HepG2 (cell line): ENCODE measurements around the gene RABEP2. TPM values are rescaled to one million over a fixed set of nuclear protein-coding genes. Genes with fewer than 3 reads are reported as not detected.
"Not testable (repeated sequence)": the region's sequence is repeated elsewhere in the genome, so short reads cannot be mapped to it uniquely, and the experiment has no call there.

Source experiments
- ATAC-seq: fragments of 200-7000 bp; cut with Tn5 transposase; 3 replicates; pipeline ENCODE4 v1.9.1; 2020; ENCODE audit warnings: mild to moderate bottlenecking, moderate library complexity
- BruUV-seq: library from RNA; stranded (reverse); fragments of 400-500 nt; replicated peaks from 2 replicates; lab custom pipeline; 2021; lab: Mats Ljungman, UMichigan
- CTCF ChIA-PET: fragments of 300-600 bp; formaldehyde crosslinking; extraction: SDS; loops from one replicate; lab custom pipeline; 2021; ENCODE audit warnings: low total read pairs, inconsistent platforms, low intra/inter-chr PET ratio; lab: Yijun Ruan, JAX
- POLR2A ChIA-PET: fragments of 350-600 bp; sonication (Branson Sonifier 250); formaldehyde crosslinking; loops from one replicate; lab custom pipeline; 2020; ENCODE audit warnings: antibody characterized with exemption, inconsistent platforms; lab: Yijun Ruan, JAX
- DNase-seq: peaks from one replicate; pipeline ENCODE4 v3.0.0-alpha.2; 2015; ENCODE audit warnings: low spot score
- FAIRE-seq: peaks from 3 replicates; lab custom pipeline; 2011; peaks lifted over from hg19 to GRCh38; lab: Jason Lieb, UNC
- H2AFZ ChIP-seq: one replicate; pipeline ENCODE4 v1.6.1; 2011; ENCODE audit warnings: low read length, inconsistent platforms
- H3K27ac ChIP-seq: fragments of 300-600 bp; 3 replicates; pipeline ENCODE4 v1.8.0; 2011; ENCODE audit warnings: mixed run types, mild to moderate bottlenecking, mixed read lengths, low read length, inconsistent platforms; ENCODE audit not compliant: insufficient read depth; ENCODE audit errors: extremely low read length
- H3K27me3 ChIP-seq, 2 experiments: fragments of 200-600 bp in 1 of 2; 2 replicates in 1 of 2; 3 replicates in 1 of 2; pipeline versions ENCODE4 v1.6.0 to v1.8.0; 2011; ENCODE audit warnings: low read length in 2 of 2, mild to moderate bottlenecking in 2 of 2, moderate library complexity in 2 of 2, inconsistent platforms in 1 of 2; ENCODE audit not compliant: insufficient read depth in 2 of 2, control insufficient read depth in 1 of 2
- H3K36me3 ChIP-seq, 2 experiments: fragments of 200-600 bp in 1 of 2; replicated peaks in 1 of 2; 2 replicates in 1 of 2; 3 replicates in 1 of 2; pipeline versions ENCODE4 v1.5.1 to v1.8.0; 2011; ENCODE audit warnings: low read length in 2 of 2, inconsistent platforms in 1 of 2; ENCODE audit not compliant: insufficient read depth in 2 of 2, control insufficient read depth in 1 of 2
- H3K4me1 ChIP-seq: 2 replicates; pipeline ENCODE4 v1.5.1; 2012; ENCODE audit warnings: low read length, inconsistent platforms; ENCODE audit not compliant: insufficient read depth
- H3K4me2 ChIP-seq: 2 replicates; pipeline ENCODE4 v1.6.0; 2011; ENCODE audit warnings: low read depth, low read length, inconsistent platforms
- H3K4me3 ChIP-seq, 3 experiments: fragments of 200-600 bp in 1 of 3; sonication (generic), shearing (Covaris generic) in 1 of 3; replicated peaks in 1 of 3; 2 replicates each; pipeline ENCODE4 v1.5.1; 2011 to 2016; ENCODE audit warnings: low read length in 3 of 3, inconsistent platforms in 2 of 3, low read depth in 2 of 3, mild to moderate bottlenecking in 2 of 3, control low read depth in 1 of 3, mixed read lengths in 1 of 3; ENCODE audit not compliant: insufficient read depth in 1 of 3
- H3K79me2 ChIP-seq: one replicate; pipeline ENCODE4 v1.6.1; 2011; ENCODE audit warnings: low read length, inconsistent platforms; ENCODE audit not compliant: insufficient read depth
- H3K9ac ChIP-seq: 2 replicates; pipeline ENCODE4 v1.6.0; 2011; ENCODE audit warnings: mild to moderate bottlenecking, low read depth, low read length, inconsistent platforms; ENCODE audit not compliant: insufficient read depth
- H3K9me3 ChIP-seq: 2 replicates; pipeline ENCODE4 v1.5.1; 2012; ENCODE audit warnings: mild to moderate bottlenecking, low read length
- H4K20me1 ChIP-seq: 2 replicates; pipeline ENCODE4 v1.6.0; 2011; ENCODE audit warnings: inconsistent platforms, mild to moderate bottlenecking, low read length, moderate library complexity; ENCODE audit not compliant: insufficient read depth
- EP300 ChIP-seq, 3 experiments: sonication (generic) in 1 of 3; formaldehyde crosslinking in 1 of 3; IDR thresholded peaks; 2 replicates each; pipeline versions ENCODE4 v1.5.1 to v1.6.1; 2011 to 2020; ENCODE audit warnings: low read depth in 2 of 3, low read length in 2 of 3, borderline replicate concordance in 1 of 3, improper control_type of control experiment in 1 of 3, mild to moderate bottlenecking in 1 of 3, missing genetic modification reagents in 1 of 3, moderate library complexity in 1 of 3
- HES4 ChIP-seq: sonication (generic); formaldehyde crosslinking; IDR thresholded peaks from 2 replicates; pipeline ENCODE4 v1.9.0; 2021; ENCODE audit warnings: mild to moderate bottlenecking, missing genetic modification reagents, borderline replicate concordance
- NR2F2 ChIP-seq: IDR thresholded peaks from 2 replicates; pipeline ENCODE4 v1.6.1; 2012; ENCODE audit warnings: low read depth, inconsistent platforms, borderline replicate concordance
- REL ChIP-seq: sonication (generic); formaldehyde crosslinking; conservative IDR thresholded peaks from 2 replicates; pipeline ENCODE4 v1.8.0; 2022; ENCODE audit warnings: mild to moderate bottlenecking, missing genetic modification reagents, moderate library complexity
- SP1 ChIP-seq, 2 experiments: fragments of 450-650 bp in 1 of 2; sonication (generic) in 1 of 2; formaldehyde crosslinking in 1 of 2; IDR thresholded peaks; 2 replicates each; pipeline versions ENCODE4 v1.4.0 to v1.6.1; 2016 to 2020; ENCODE audit warnings: missing genetic modification reagents in 1 of 2
- TMF1 ChIP-seq: sonication (generic); formaldehyde crosslinking; IDR thresholded peaks from 2 replicates; pipeline ENCODE4 v1.8.1; 2022; ENCODE audit warnings: low read depth, missing genetic modification reagents
- ZBTB49 ChIP-seq: sonication (generic); formaldehyde crosslinking; IDR thresholded peaks from 2 replicates; pipeline ENCODE4 v1.4.0; 2020; ENCODE audit warnings: missing genetic modification reagents, borderline replicate concordance
- ZNF414 ChIP-seq: sonication (generic); formaldehyde crosslinking; IDR thresholded peaks from 2 replicates; pipeline ENCODE4 v1.5.0; 2020; ENCODE audit warnings: missing genetic modification reagents
- WGBS: methylation state at CpG from one replicate; pipeline ENCODE4 v1.1.6; 2017; ENCODE audit warnings: low lambda C conversion rate; 5-methylcytosine and 5-hydroxymethylcytosine counted together
- in situ Hi-C: cut with HindIII; loops from 2 replicates; pipeline ENCODE4 v1.10.0; 2017; ENCODE audit warnings: low pct_unique_long_range_greater_than_20kb; ENCODE audit not compliant: extremely low pct_ligation_motif_present
- intact Hi-C: fragments of 100-400 bp; cut with micrococcal nuclease; formaldehyde crosslinking; loops from one replicate; pipeline ENCODE4 v1.10.0; 2022; ENCODE audit not compliant: unreplicated experiment
- polyA plus RNA-seq, 8 experiments: library from polyadenylated mRNA; depleted of rRNA in 3 of 8; stranded (reverse) in 7 of 8; unstranded in 1 of 8; fragments of >200 nt; fragmentation: Illumina TruSeq in 4 of 8; extraction: Trizol in 4 of 8; gene quantifications; 2 replicates each; pipeline versions ENCODE4 v1.2.1 to v1.2.3, GENCODE V29; 2011 to 2016; ENCODE audit warnings: low read depth in 4 of 8, missing spikeins in 1 of 8, mixed read lengths in 1 of 8; ENCODE audit not compliant: insufficient read depth in 1 of 8
- total RNA-seq, 5 experiments: library from RNA; depleted of rRNA; stranded (reverse); fragments of >200 nt; fragmentation: Illumina TruSeq; extraction: Trizol; gene quantifications; 2 replicates each; pipeline ENCODE4 v1.2.3, GENCODE V29; 2016; ENCODE audit warnings: low read depth in 1 of 5

Gene RABEP2
- total and polyA plus RNA-seq, 2 of the 13 experiments (the other 11 are each of a cell fraction or from before 2014, with no cell fraction given): 10.8 to 18.4 TPM

- no peak for TF ChIP-seq REL (CRISPR knock-in tag)
Measured at GRCh38 chr16:28943281-28943680, 18.2 kb upstream of the RABEP2 start (continued).

GRCh38 chr16:28939825-28940224 is 14.8 kb upstream of the RABEP2 start:
- BruUV-seq, H3K27ac ChIP-seq, FAIRE-seq, CTCF ChIA-PET, H3K79me2 ChIP-seq, H3K4me2 ChIP-seq, H3K36me3 ChIP-seq, ATAC-seq, H4K20me1 ChIP-seq, H3K27me3 ChIP-seq, DNase-seq, H3K9ac ChIP-seq, H3K9me3 ChIP-seq, H2AFZ ChIP-seq, H3K4me3 ChIP-seq: not testable (repeated sequence)
- in situ Hi-C loops: loop anchor here (5.0 kb wide), 1 partner anchor 73 kb away; no protein-coding TSS in a partner anchor
- WGBS: 70% methylated on average over 7 of the region's 7 CpGs
- POLR2A ChIA-PET: interaction anchor here (1.0 to 1.1 kb wide), 2 partner anchors 11 to 15 kb away, joined by 3 to 5 read pairs; partner anchors contain the start of genes NFATC2IP and RABEP2
- intact Hi-C loops: loop anchor here (5.0 kb wide), 1 partner anchor 118 kb away; the partner anchor contains the start of gene ATXN2L
- peaks cover 41% of the 10 kb centered on the region for H3K4me1 ChIP-seq

GRCh38 chr16:28938721-28939120 is 13.7 kb upstream of the RABEP2 start:
- WGBS: 83% methylated on average over 5 of the region's 7 CpGs
- Histone ChIP-seq H3K79me2 (no peaks in the 10 kb centered on the region), H4K20me1 (no peaks in the 10 kb centered on the region), H2AFZ (no peak overlapping the region), H3K27me3 (no peaks in the 10 kb centered on the region), H3K4me3 (no peak overlapping the region), H3K4me2 (no peak overlapping the region), H3K9ac (no peak overlapping the region), H3K36me3 (no peaks in the 10 kb centered on the region), H3K4me1 (peaks cover 46% of the 10 kb centered on the region), H3K27ac (no peak overlapping the region), H3K9me3 (no peaks in the 10 kb centered on the region)
- BruUV-seq: no TSS peak
- intact Hi-C loops (loop anchor here (5.0 kb wide), 1 partner anchor 116 kb away; the partner anchor contains the start of gene ATXN2L), in situ Hi-C loops (loop anchor here (5.0 kb wide), 1 partner anchor 71 kb away; no protein-coding TSS in a partner anchor)
- FAIRE-seq (no peak), DNase-seq (no peak), ATAC-seq (no peak)
- CTCF ChIA-PET: no interaction called here
- POLR2A ChIA-PET: interaction anchor here (1.0 to 3.9 kb wide), 2 partner anchors 14 to 75 kb away, joined by 3 to 37 read pairs; partner anchors contain the start of genes RABEP2 and SH2B1
- TF ChIP-seq NR2F2 (no peak), ZBTB49 (CRISPR knock-in tag) (no peak), TMF1 (no peak), EP300 (IDR thresholded peaks at IDR 0.05; ENCODE audit: low read depth in 2 of 2, low read length in 2 of 2) (no peak), EP300 (CRISPR knock-in tag; IDR thresholded peaks at IDR 0.05; ENCODE audit: borderline replicate concordance) (no peak), ZNF414 (CRISPR knock-in tag) (no peak), HES4 (CRISPR knock-in tag) (no peak), SP1 (IDR thresholded peaks at IDR 0.05) (no peak), SP1 (CRISPR knock-in tag; IDR thresholded peaks at IDR 0.05) (no peak)
